Measurements from ENCODE around the gene PRR19.

PRR19 gene

GRCh38 chr19:42349378-42350107, 47.6 kb downstream of the PRR19 start:
- DNase-seq (ENCODE audit: low spot score): no peak

- no peak for DNase-seq (ENCODE audit: low spot score)
Observed at GRCh38 chr19:42350417-42350816, 48.5 kb downstream of the PRR19 start.

GRCh38 chr19:42351079-42351735, 49.3 kb downstream of the PRR19 start:
- no peak for DNase-seq (ENCODE audit: low spot score)

- DNase-seq (ENCODE audit: low spot score): no peak
Observed at GRCh38 chr19:42352301-42353259, 50.6 kb downstream of the PRR19 start.

GRCh38 chr19:42353341-42354015, 51.5 kb downstream of the PRR19 start:
- no peak for DNase-seq (ENCODE audit: low spot score)

- no peak for DNase-seq (ENCODE audit: low spot score)
Observed at GRCh38 chr19:42355896-42356295, 54.0 kb downstream of the PRR19 start.

GRCh38 chr19:42356686-42357085, 54.8 kb downstream of the PRR19 start:
- no peak for DNase-seq (ENCODE audit: low spot score)

- DNase-seq (ENCODE audit: low spot score): no peak
Observed at GRCh38 chr19:42357290-42357689, 55.4 kb downstream of the PRR19 start.
